Neural cell (in vitro differentiated cells): ENCODE data around the gene ROR2. TPM values are rescaled to one million over a fixed set of nuclear protein-coding genes. Genes with fewer than 3 reads are reported as not detected.

Source experiments
- H2AFZ ChIP-seq: fragments of 200-600, 300-800 bp; sonication (generic), shearing (Covaris generic); 2 replicates; pipeline ENCODE4 v1.6.0; 2014; ENCODE audit warnings: low read depth, mild to moderate bottlenecking, antibody characterized with exemption, low read length, moderate library complexity
- H3F3A ChIP-seq: fragments of 200-600 bp; shearing (Covaris generic); 2 replicates; pipeline ENCODE4 v1.6.1; 2016; ENCODE audit warnings: mild to moderate bottlenecking, moderate library complexity, mixed read lengths, antibody characterized with exemption, low read length; ENCODE audit not compliant: insufficient read depth, poor library complexity, severe bottlenecking
- H3K27ac ChIP-seq: fragments of 200-600, 300-800 bp; sonication (generic), shearing (Covaris generic); 2 replicates; pipeline ENCODE4 v1.5.1; 2014; ENCODE audit warnings: mild to moderate bottlenecking, low read length, moderate library complexity
- H3K27me3 ChIP-seq: fragments of 300-800, 200-600 bp; sonication (generic), shearing (Covaris generic); 2 replicates; pipeline ENCODE4 v1.6.0; 2014; ENCODE audit warnings: mild to moderate bottlenecking, low read depth, low read length, moderate library complexity; ENCODE audit not compliant: insufficient read depth
- H3K36me3 ChIP-seq: fragments of 300-800, 200-600 bp; sonication (generic), shearing (Covaris generic); 2 replicates; pipeline ENCODE4 v1.5.1; 2014; ENCODE audit warnings: mild to moderate bottlenecking, antibody characterized with exemption, low read length, moderate library complexity; ENCODE audit not compliant: insufficient read depth
- H3K4me2 ChIP-seq: fragments of 300-800, 200-600 bp; sonication (generic), shearing (Covaris generic); 2 replicates; pipeline ENCODE4 v1.6.0; 2014; ENCODE audit warnings: mild to moderate bottlenecking, low read length
- H3K4me3 ChIP-seq: fragments of 300-800, 200-600 bp; sonication (generic), shearing (Covaris generic); 2 replicates; pipeline ENCODE4 v1.5.1; 2014; ENCODE audit warnings: mild to moderate bottlenecking, low read length, moderate library complexity
- H3K79me2 ChIP-seq: fragments of 200-600 bp; shearing (Covaris generic); replicated peaks from 2 replicates; pipeline ENCODE4 v1.6.0; 2014; ENCODE audit warnings: mild to moderate bottlenecking, low read length, moderate library complexity; ENCODE audit not compliant: insufficient read depth
- H3K9ac ChIP-seq: fragments of 300-800, 200-600 bp; sonication (generic), shearing (Covaris generic); 2 replicates; pipeline ENCODE4 v1.6.1; 2016; ENCODE audit warnings: mild to moderate bottlenecking, low read length, mixed read lengths
- H3K9me2 ChIP-seq: fragments of 200-600 bp; shearing (Covaris generic); 2 replicates; pipeline ENCODE4 v1.6.1; 2016; ENCODE audit warnings: mild to moderate bottlenecking, low read length, mixed read lengths; ENCODE audit not compliant: insufficient read depth
- H3K9me3 ChIP-seq: fragments of 200-600, 300-800 bp; sonication (generic), shearing (Covaris generic); 2 replicates; pipeline ENCODE4 v1.6.1; 2016; ENCODE audit warnings: mild to moderate bottlenecking, mixed run types, low read length, moderate library complexity, mixed read lengths
- H4K20me1 ChIP-seq: fragments of 200-600 bp; shearing (Covaris generic); 2 replicates; pipeline ENCODE4 v1.6.1; 2016; ENCODE audit warnings: mild to moderate bottlenecking, mixed run types; ENCODE audit not compliant: insufficient read depth
- CTCF ChIP-seq: fragments of 450-650 bp; IDR thresholded peaks from 2 replicates; pipeline ENCODE4 v1.5.1; 2014; ENCODE audit warnings: antibody characterized with exemption, mild to moderate bottlenecking, moderate library complexity; ENCODE audit not compliant: poor library complexity, severe bottlenecking
- EP300 ChIP-seq: fragments of 450-650 bp; conservative IDR thresholded peaks from 2 replicates; pipeline ENCODE4 v1.6.1; 2014; ENCODE audit warnings: antibody characterized with exemption, mild to moderate bottlenecking, moderate library complexity; ENCODE audit not compliant: poor library complexity, severe bottlenecking
- EZH2 ChIP-seq: fragments of 200-600, 300-800 bp; shearing (Covaris generic), sonication (generic); IDR thresholded peaks from 2 replicates; pipeline ENCODE4 v1.6.1; 2014; ENCODE audit warnings: antibody characterized with exemption, low read length, borderline replicate concordance, mild to moderate bottlenecking; ENCODE audit not compliant: insufficient read depth, poor library complexity, severe bottlenecking
- MXI1 ChIP-seq: fragments of 450-650 bp; conservative IDR thresholded peaks from 2 replicates; pipeline ENCODE4 v1.6.1; 2014; ENCODE audit warnings: antibody characterized with exemption, mild to moderate bottlenecking; ENCODE audit not compliant: poor library complexity, severe bottlenecking
- POLR2AphosphoS5 ChIP-seq: IDR thresholded peaks from 2 replicates; pipeline ENCODE4 v1.6.1; 2012
- RAD21 ChIP-seq: fragments of 450-650 bp; conservative IDR thresholded peaks from 2 replicates; pipeline ENCODE4 v1.6.1; 2014; ENCODE audit warnings: antibody characterized with exemption, mild to moderate bottlenecking, moderate library complexity
- SMC3 ChIP-seq: fragments of 450-650 bp; conservative IDR thresholded peaks from 2 replicates; pipeline ENCODE4 v1.6.1; 2014; ENCODE audit warnings: antibody characterized with exemption, mild to moderate bottlenecking, moderate library complexity; ENCODE audit not compliant: poor library complexity
- TAF1 ChIP-seq: IDR thresholded peaks from 2 replicates; pipeline ENCODE4 v1.6.1; 2012; ENCODE audit warnings: low read depth
- polyA plus RNA-seq: library from polyadenylated mRNA; depleted of rRNA; stranded (reverse); fragments of >200 nt; gene quantifications from 2 replicates; pipeline ENCODE4 v1.2.3, GENCODE V29; 2014
- TF ChIP-seq, protein P1 (sequence below): IDR thresholded peaks from 2 replicates; pipeline ENCODE4 v1.6.1; 2012; ENCODE audit warnings: borderline replicate concordance

ROR2 gene
- polyA plus RNA-seq, 1 donor from 2014 or later: 0.33 TPM

GRCh38 chr9:91661451-91661850 lies 288.6 kb downstream of the ROR2 start:
- TF ChIP-seq SMC3 (no peak), MXI1 (no peak), POLR2AphosphoS5 (no peak), TAF1 (no peak), CTCF (no peak), EP300 (no peak), RAD21 (no peak), EZH2 (no peak)
- TF ChIP-seq, protein P1, sequence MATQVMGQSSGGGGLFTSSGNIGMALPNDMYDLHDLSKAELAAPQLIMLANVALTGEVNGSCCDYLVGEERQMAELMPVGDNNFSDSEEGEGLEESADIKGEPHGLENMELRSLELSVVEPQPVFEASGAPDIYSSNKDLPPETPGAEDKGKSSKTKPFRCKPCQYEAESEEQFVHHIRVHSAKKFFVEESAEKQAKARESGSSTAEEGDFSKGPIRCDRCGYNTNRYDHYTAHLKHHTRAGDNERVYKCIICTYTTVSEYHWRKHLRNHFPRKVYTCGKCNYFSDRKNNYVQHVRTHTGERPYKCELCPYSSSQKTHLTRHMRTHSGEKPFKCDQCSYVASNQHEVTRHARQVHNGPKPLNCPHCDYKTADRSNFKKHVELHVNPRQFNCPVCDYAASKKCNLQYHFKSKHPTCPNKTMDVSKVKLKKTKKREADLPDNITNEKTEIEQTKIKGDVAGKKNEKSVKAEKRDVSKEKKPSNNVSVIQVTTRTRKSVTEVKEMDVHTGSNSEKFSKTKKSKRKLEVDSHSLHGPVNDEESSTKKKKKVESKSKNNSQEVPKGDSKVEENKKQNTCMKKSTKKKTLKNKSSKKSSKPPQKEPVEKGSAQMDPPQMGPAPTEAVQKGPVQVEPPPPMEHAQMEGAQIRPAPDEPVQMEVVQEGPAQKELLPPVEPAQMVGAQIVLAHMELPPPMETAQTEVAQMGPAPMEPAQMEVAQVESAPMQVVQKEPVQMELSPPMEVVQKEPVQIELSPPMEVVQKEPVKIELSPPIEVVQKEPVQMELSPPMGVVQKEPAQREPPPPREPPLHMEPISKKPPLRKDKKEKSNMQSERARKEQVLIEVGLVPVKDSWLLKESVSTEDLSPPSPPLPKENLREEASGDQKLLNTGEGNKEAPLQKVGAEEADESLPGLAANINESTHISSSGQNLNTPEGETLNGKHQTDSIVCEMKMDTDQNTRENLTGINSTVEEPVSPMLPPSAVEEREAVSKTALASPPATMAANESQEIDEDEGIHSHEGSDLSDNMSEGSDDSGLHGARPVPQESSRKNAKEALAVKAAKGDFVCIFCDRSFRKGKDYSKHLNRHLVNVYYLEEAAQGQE: no peak
- Histone ChIP-seq H3K27me3 (no peaks in the 10 kb centered on the region), H3F3A (no peaks in the 10 kb centered on the region), H3K9me3 (no peaks in the 10 kb centered on the region), H4K20me1 (no peaks in the 10 kb centered on the region), H3K36me3 (no peaks in the 10 kb centered on the region), H3K4me3 (no peak overlapping the region), H3K9me2 (no peaks in the 10 kb centered on the region), H3K27ac (no peak overlapping the region), H3K9ac (no peak overlapping the region), H3K79me2 (no peaks in the 10 kb centered on the region), H3K4me2 (no peak overlapping the region), H2AFZ (no peak overlapping the region)

GRCh38 chr9:91660521-91660920 lies 289.5 kb downstream of the ROR2 start:
- Histone ChIP-seq H3F3A (no peaks in the 10 kb centered on the region), H3K79me2 (no peaks in the 10 kb centered on the region), H3K9me2 (no peaks in the 10 kb centered on the region), H3K4me2 (no peak overlapping the region), H3K36me3 (no peaks in the 10 kb centered on the region), H3K9ac (no peak overlapping the region), H3K4me3 (no peak overlapping the region), H3K9me3 (no peaks in the 10 kb centered on the region), H3K27me3 (no peaks in the 10 kb centered on the region), H4K20me1 (no peaks in the 10 kb centered on the region), H3K27ac (no peak overlapping the region), H2AFZ (no peak overlapping the region)
- TF ChIP-seq POLR2AphosphoS5: no peak
- no peak for TF ChIP-seq SMC3
- TF ChIP-seq RAD21: no peak
- no peak for TF ChIP-seq CTCF
- no peak for TF ChIP-seq EP300
- TF ChIP-seq, protein P1: no peak
- no peak for TF ChIP-seq TAF1
- no peak for TF ChIP-seq MXI1
